ENCODE data around the gene SYPL1. TPM values are rescaled to one million over a fixed set of nuclear protein-coding genes. Genes with fewer than 3 reads are reported as not detected.

The SYPL1 gene
- total RNA-seq, 1 experiment from 2014 or later: 78.0 TPM

DNA sequence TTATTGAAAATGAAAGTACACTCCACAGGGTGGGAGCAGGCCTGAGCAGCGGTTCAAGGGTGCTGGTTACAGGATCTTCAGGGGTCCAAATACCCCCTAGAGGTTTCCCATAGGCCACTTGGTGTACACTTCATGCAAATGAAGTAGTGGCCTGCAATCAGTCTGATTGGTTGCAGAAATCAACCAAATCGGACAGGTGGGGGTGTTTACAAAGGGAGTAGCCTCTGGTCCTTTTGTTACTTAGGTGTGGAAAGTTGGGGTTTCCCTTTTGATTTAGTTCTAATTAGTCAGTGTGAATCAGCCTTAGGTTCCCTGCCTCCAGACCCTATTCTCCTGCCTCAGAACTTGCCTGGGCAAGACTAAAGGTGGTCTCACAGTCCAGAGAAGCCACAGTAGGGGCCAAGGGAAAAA is 49.6 kb downstream of the SYPL1 start:
- no peak for ATAC-seq
- POLR2A ChIA-PET: no interaction called here
- no peak overlapping the region for H3K4me2 ChIP-seq (ENCODE audit: low read length)

DNA sequence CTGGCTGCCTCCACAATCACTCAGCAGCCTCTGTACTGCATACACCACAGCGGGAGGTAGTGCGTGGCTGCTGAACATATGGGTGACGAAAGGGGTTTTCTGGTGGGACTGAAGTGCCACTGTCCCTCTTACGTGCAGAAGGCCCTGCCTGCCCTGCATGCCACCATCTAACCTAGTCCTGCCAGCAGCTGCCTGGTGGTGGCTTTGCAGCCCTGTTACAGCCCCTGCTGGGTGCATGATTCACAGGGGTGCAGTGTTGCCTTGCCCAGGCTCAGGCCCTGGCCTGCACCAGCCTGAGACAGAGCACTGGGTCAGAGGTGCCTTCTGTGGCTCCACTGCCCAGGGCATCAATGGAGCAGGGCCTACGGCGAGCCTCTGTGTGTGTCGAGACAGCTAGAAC is 50.1 kb downstream of the SYPL1 start:
- no peak for ATAC-seq
- intact Hi-C loops (cut with micrococcal nuclease): no loop called here
- no peaks in the 10 kb centered on the region for H3K79me2 ChIP-seq (ENCODE audit: insufficient read depth, low read length)
- DNase-seq (ENCODE audit: low read depth, low spot score): no peak
- no peaks in the 10 kb centered on the region for H3K9me3 ChIP-seq (ENCODE audit: control insufficient read depth in 1 of 2, insufficient read depth in 1 of 2, low read depth in 1 of 2, low read length in 2 of 2)
- RAD21 ChIA-PET (ENCODE audit: low non-redundant PET in 1 of 2, low total read pairs in 2 of 2, uncharacterized antibody in 2 of 2, unreplicated experiment in 2 of 2): no interaction called here
- H3K4me3 ChIP-seq (replicated peaks in 1 of 2; ENCODE audit: low read depth in 1 of 2, low read length in 2 of 2): no peak overlapping the region
- CTCF ChIA-PET: no interaction called here
- no TSS peak for BruUV-seq (replicated peaks)
- no peaks in the 10 kb centered on the region for H4K20me1 ChIP-seq (ENCODE audit: insufficient read depth)
- H3K36me3 ChIP-seq (ENCODE audit: control insufficient read depth in 1 of 2, insufficient read depth in 2 of 2, low read length in 2 of 2): no peaks in the 10 kb centered on the region
- POLR2A ChIA-PET: no interaction called here
- H2AFZ ChIP-seq (ENCODE audit: low read depth, low read length, poor library complexity, severe bottlenecking): no peak overlapping the region
- H3K9me2 ChIP-seq (ENCODE audit: insufficient read depth): no peaks in the 10 kb centered on the region
- H3K27ac ChIP-seq (ENCODE audit: low read depth, low read length): no peak overlapping the region
- no peak overlapping the region for H3K9ac ChIP-seq (ENCODE audit: low read length)
- H3K4me1 ChIP-seq (ENCODE audit: control insufficient read depth in 1 of 2, insufficient read depth in 2 of 2, low read length in 2 of 2): peaks cover 15 to 44% of the 10 kb centered on the region in 2 experiments
- no peaks in the 10 kb centered on the region for H3K27me3 ChIP-seq (ENCODE audit: insufficient read depth, low read length)
- H3K4me2 ChIP-seq (ENCODE audit: low read length): no peak overlapping the region
- no peak for TF ChIP-seq SP1 (IDR thresholded peaks at IDR 0.05; ENCODE audit: low read depth)
- no peak for TF ChIP-seq CBX3 (IDR thresholded peaks at IDR 0.05; ENCODE audit: low read depth)
- TF ChIP-seq, protein P1, sequence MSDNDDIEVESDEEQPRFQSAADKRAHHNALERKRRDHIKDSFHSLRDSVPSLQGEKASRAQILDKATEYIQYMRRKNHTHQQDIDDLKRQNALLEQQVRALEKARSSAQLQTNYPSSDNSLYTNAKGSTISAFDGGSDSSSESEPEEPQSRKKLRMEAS (IDR thresholded peaks at IDR 0.05): no peak
- no peak for TF ChIP-seq POLR2AphosphoS5 (IDR thresholded peaks at IDR 0.05; ENCODE audit: low read depth, low read length)
- TF ChIP-seq, protein P2, sequence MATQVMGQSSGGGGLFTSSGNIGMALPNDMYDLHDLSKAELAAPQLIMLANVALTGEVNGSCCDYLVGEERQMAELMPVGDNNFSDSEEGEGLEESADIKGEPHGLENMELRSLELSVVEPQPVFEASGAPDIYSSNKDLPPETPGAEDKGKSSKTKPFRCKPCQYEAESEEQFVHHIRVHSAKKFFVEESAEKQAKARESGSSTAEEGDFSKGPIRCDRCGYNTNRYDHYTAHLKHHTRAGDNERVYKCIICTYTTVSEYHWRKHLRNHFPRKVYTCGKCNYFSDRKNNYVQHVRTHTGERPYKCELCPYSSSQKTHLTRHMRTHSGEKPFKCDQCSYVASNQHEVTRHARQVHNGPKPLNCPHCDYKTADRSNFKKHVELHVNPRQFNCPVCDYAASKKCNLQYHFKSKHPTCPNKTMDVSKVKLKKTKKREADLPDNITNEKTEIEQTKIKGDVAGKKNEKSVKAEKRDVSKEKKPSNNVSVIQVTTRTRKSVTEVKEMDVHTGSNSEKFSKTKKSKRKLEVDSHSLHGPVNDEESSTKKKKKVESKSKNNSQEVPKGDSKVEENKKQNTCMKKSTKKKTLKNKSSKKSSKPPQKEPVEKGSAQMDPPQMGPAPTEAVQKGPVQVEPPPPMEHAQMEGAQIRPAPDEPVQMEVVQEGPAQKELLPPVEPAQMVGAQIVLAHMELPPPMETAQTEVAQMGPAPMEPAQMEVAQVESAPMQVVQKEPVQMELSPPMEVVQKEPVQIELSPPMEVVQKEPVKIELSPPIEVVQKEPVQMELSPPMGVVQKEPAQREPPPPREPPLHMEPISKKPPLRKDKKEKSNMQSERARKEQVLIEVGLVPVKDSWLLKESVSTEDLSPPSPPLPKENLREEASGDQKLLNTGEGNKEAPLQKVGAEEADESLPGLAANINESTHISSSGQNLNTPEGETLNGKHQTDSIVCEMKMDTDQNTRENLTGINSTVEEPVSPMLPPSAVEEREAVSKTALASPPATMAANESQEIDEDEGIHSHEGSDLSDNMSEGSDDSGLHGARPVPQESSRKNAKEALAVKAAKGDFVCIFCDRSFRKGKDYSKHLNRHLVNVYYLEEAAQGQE (IDR thresholded peaks at IDR 0.05; ENCODE audit: low read depth): no peak
- no peak for TF ChIP-seq SRF (IDR thresholded peaks at IDR 0.05; ENCODE audit: low read depth)
- no peak for TF ChIP-seq FOSL1 (IDR thresholded peaks at IDR 0.05; ENCODE audit: low read depth)
- no peak for TF ChIP-seq POLR2A (IDR thresholded peaks at IDR 0.05; ENCODE audit: borderline replicate concordance, extremely low read depth, insufficient read depth, insufficient read length)
- no peak for TF ChIP-seq YY1 (IDR thresholded peaks at IDR 0.05; ENCODE audit: extremely low read depth, insufficient replicate concordance, low read depth, low read length)
- TF ChIP-seq ZFX (IDR thresholded peaks at IDR 0.05): no peak
- TF ChIP-seq, protein P3, sequence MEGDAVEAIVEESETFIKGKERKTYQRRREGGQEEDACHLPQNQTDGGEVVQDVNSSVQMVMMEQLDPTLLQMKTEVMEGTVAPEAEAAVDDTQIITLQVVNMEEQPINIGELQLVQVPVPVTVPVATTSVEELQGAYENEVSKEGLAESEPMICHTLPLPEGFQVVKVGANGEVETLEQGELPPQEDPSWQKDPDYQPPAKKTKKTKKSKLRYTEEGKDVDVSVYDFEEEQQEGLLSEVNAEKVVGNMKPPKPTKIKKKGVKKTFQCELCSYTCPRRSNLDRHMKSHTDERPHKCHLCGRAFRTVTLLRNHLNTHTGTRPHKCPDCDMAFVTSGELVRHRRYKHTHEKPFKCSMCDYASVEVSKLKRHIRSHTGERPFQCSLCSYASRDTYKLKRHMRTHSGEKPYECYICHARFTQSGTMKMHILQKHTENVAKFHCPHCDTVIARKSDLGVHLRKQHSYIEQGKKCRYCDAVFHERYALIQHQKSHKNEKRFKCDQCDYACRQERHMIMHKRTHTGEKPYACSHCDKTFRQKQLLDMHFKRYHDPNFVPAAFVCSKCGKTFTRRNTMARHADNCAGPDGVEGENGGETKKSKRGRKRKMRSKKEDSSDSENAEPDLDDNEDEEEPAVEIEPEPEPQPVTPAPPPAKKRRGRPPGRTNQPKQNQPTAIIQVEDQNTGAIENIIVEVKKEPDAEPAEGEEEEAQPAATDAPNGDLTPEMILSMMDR (IDR thresholded peaks at IDR 0.05 in 2 of 3, conservative IDR thresholded peaks at IDR 0.05 in 1 of 3; ENCODE audit: borderline replicate concordance in 1 of 3, insufficient read depth in 1 of 3, low read depth in 2 of 3, low read length in 2 of 3): no peak
- TF ChIP-seq JUND (IDR thresholded peaks at IDR 0.05): no peak
- no peak for TF ChIP-seq EGR1 (IDR thresholded peaks at IDR 0.05; ENCODE audit: low read depth)
- no peak for TF ChIP-seq EZH2phosphoT487 (IDR thresholded peaks at IDR 0.05; ENCODE audit: borderline replicate concordance)
- no peak for TF ChIP-seq TCF7L2 (IDR thresholded peaks at IDR 0.05; ENCODE audit: borderline replicate concordance, extremely low read depth, insufficient read depth, insufficient read length)
- TF ChIP-seq ELF1 (IDR thresholded peaks at IDR 0.05; ENCODE audit: borderline replicate concordance, low read depth): no peak

More for the DNA sequence above, 49.6 kb downstream of the SYPL1 start:
- Histone ChIP-seq H4K20me1 (ENCODE audit: insufficient read depth) (no peaks in the 10 kb centered on the region), H3K9ac (ENCODE audit: low read length) (no peak overlapping the region), H3K79me2 (ENCODE audit: insufficient read depth, low read length) (no peaks in the 10 kb centered on the region), H3K4me3 (replicated peaks in 1 of 2; ENCODE audit: low read depth in 1 of 2, low read length in 2 of 2) (no peak overlapping the region), H3K27ac (ENCODE audit: low read depth, low read length) (no peak overlapping the region), H3K27me3 (ENCODE audit: insufficient read depth, low read length) (no peaks in the 10 kb centered on the region), H3K9me2 (ENCODE audit: insufficient read depth) (no peaks in the 10 kb centered on the region), H3K9me3 (ENCODE audit: control insufficient read depth in 1 of 2, insufficient read depth in 1 of 2, low read depth in 1 of 2, low read length in 2 of 2) (no peaks in the 10 kb centered on the region), H3K4me1 (ENCODE audit: control insufficient read depth in 1 of 2, insufficient read depth in 2 of 2, low read length in 2 of 2) (peaks cover 15 to 40% of the 10 kb centered on the region in 2 experiments), H2AFZ (ENCODE audit: low read depth, low read length, poor library complexity, severe bottlenecking) (no peak overlapping the region), H3K36me3 (ENCODE audit: control insufficient read depth in 1 of 2, insufficient read depth in 2 of 2, low read length in 2 of 2) (no peaks in the 10 kb centered on the region)
- ChIA-PET RAD21 (ENCODE audit: low non-redundant PET in 1 of 2, low total read pairs in 2 of 2, uncharacterized antibody in 2 of 2, unreplicated experiment in 2 of 2) (no interaction called here), CTCF (no interaction called here)
- intact Hi-C loops (cut with micrococcal nuclease): no loop called here
- BruUV-seq (replicated peaks): no TSS peak
- TF ChIP-seq RAD21 (IDR thresholded peaks at IDR 0.05; ENCODE audit: low read depth) (no peak), EZH2phosphoT487 (IDR thresholded peaks at IDR 0.05; ENCODE audit: borderline replicate concordance) (no peak)
- TF ChIP-seq, protein P1 (IDR thresholded peaks at IDR 0.05): no peak
- DNase-seq (ENCODE audit: low read depth, low spot score): no peak

All from HCT116 (cell line).